NCI-H345 (cell line): ENCODE results near the gene ZSCAN20.

Experiments used
- DNase-seq: peaks from one replicate; lab custom pipeline; 2025; lab: John Stamatoyannopoulos, UW

The ZSCAN20 gene

DNA sequence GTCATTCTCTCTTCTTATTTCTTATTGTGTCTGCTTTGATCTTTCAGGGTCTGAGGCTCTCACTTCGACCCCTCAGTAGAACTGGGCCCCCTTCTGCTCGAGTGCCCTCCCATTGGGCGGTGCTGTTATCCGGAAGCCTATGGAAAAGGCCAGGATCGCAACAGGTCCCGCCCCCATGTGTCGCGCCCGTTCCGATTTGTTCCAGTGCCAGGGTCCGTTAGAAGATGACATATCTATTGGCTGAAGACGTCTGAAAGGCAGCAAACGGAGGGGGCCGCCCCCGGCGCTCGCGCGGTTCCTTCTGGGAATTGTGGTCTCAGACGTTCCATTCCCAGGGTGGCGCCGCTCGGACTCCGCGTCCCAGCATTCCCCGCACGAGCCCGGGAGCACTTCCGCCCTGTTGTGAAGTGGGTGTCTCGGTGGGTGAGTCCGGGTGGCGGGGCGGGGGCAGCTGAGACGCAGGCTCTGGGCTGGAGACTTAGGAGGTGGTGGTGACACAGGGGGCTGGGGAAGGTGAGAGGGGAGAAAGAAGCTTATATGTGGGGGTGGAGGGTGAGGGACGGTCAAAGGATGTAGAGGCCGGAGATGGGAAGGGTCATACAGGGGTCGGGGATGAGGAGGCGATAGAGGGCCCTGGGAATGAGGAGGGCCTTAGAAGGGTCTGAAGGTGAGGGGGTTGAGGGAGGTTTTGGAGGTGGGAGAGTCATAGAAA is at the start of gene ZSCAN20:
Gene ZSCAN20 (plus strand): TSS at position 377 of the 712 bp plus-strand sequence. CDS start 6,644 bp downstream, outside the sequence.
- DNase-seq: peak; percentile 99

DNA sequence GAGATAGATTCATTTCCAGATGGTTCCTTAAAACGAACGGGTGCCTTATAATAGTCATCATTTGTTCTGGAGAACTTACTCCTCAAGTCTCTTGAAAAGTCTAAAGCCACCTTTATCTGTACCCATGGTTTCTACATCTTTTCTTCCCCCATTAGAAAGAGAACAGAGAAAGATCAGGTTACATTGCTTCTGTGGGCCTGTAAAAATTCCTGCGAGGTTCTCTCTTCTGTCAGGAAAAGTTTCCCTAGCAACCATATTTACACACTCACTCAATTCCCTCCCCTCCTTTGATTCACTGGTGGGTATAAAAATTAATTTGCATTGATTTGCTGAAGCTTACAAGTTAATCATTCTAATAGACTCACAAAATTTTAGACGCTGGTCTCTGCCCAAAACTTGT is 48.2 kb upstream of the ZSCAN20 start:
- no peak for DNase-seq

DNA sequence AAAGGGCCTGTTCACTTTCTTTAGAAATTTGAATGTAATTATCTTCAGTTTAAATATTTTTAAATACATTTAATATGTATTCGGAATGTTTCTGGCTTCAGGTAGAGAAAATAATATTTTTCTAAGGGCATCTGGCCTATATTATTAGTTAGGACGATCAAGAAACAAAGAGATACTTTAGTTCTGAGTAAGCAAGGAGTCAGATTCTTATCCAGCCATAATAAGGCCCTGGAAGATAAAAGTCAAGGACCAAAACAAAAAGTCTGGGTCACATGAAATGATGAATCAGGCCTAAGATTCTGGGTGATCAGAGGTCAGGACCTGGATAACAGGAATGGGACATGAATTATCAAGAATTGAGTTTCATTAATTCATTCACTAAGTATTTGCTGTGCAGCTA is 47.8 kb upstream of the ZSCAN20 start:
- no peak for DNase-seq

GRCh38 chr1:33425900-33426299 is 46.5 kb upstream of the ZSCAN20 start:
- no peak for DNase-seq

GRCh38 chr1:33426916-33427315 is 45.5 kb upstream of the ZSCAN20 start:
- no peak for DNase-seq

DNA sequence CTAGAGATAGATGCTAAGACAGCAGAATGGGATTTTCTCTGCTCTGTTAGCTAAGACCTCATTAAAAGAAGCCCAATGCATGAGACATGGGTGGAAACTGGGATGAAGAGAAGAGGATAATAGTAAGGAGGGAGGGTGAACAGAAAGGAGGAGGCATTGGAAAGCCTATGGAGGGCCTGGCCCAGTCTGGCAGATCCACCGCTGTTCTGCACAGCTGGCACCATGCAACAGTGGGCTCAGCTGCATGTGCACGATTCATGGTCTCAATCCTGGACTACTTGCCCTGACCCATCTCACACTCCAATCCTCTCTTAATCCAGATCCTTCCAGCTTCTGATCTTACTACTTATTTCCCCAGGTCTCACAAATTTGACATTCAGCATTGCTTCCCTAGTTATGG is 43.8 kb upstream of the ZSCAN20 start:
- no peak for DNase-seq

GRCh38 chr1:33429332-33429731 is 43.1 kb upstream of the ZSCAN20 start:
- DNase-seq: no peak

- peak; percentile 36 for DNase-seq
Measured at GRCh38 chr1:33429856-33430691, 42.4 kb upstream of the ZSCAN20 start.

- DNase-seq: peak; percentile 98
Measured at GRCh38 chr1:33430692-33431593, 41.5 kb upstream of the ZSCAN20 start, which contains the start of gene PHC2. TSS of gene PHC2 (minus strand) at chr1:33431095. CDS start at chr1:33375539, 55,556 bp downstream.

GRCh38 chr1:33433509-33434362 is 38.7 kb upstream of the ZSCAN20 start:
- DNase-seq: no peak

GRCh38 chr1:33434363-33434750 is 38.1 kb upstream of the ZSCAN20 start:
- no peak for DNase-seq

- DNase-seq: peak; percentile 78
Measured at GRCh38 chr1:33435096-33435820, 37.2 kb upstream of the ZSCAN20 start.

GRCh38 chr1:33436557-33437285 is 35.7 kb upstream of the ZSCAN20 start:
- no peak for DNase-seq

GRCh38 chr1:33438364-33439160 is 33.9 kb upstream of the ZSCAN20 start:
- DNase-seq: no peak

- DNase-seq: no peak
Measured at GRCh38 chr1:33439662-33440061, 32.8 kb upstream of the ZSCAN20 start.

DNA sequence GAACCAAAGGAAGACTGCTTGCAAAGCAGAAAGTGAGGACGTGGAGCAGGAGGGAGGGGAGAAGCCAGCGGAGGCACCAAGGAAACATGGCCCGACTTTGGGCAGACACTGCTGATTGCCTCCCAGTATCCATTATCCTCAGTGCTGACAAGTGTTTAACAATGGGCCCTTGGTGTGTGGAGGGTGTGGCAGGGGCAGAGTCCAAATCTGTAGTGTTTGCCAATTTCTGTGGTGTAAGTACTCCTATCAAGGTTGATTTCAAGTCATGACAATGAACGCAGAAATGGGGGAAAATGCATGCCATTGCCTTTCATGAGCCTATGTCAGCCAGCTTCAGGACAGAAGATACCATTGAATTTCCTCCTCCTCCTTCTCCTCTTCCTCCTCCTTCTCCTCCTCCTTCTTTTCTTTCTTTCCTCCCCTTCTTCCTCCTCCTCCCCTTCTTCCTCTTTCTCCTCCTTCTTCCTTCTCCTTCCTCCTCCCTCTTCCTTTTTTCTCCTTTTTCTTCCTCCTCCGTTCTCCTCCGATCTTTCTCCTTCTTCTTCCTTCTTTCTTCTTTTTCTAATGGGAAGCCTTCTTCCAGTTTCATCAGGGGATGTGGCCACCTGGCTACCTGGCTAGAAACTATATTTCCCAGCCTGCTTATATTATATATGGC is 31.2 kb upstream of the ZSCAN20 start:
- peak; percentile 73 for DNase-seq

- no peak for DNase-seq
Measured at GRCh38 chr1:33442141-33442540, 30.3 kb upstream of the ZSCAN20 start.

DNA sequence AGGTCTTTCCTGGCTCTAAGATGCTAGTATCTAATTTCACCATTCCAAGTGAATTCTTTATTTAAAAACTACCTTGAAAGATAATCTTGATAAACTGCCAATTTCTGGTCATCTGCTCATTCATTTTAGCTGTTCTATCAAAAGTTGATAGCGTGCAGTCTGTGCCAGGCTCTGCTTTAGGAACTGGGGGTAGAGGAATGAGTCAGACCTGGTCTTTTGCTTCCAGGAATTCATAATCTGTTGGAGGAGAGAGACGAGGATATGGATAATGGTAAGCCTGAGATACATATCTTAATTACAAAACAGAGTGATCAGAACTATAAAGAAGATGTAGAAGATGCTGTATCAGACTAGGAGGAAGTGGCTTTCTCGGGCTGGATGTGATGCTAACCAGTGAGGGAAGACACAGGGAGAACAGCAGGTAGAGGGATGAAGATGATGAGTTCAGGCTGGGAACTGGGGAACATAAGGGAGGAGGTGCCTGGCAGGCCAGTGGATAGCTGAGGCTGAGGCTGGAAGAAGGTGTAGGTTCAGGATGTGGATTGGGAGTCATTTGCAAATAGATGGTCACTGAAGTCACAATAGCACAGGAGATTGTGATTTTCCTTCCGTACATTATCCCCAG is 29.3 kb upstream of the ZSCAN20 start:
- no peak for DNase-seq
